PC-3 (cell line): Measurements from ENCODE around the gene PPEF2. TPM values are rescaled to one million over a fixed set of nuclear protein-coding genes. Genes with fewer than 3 reads are reported as not detected.

Experiments
- ATAC-seq: fragments of 200-7000 bp; cut with Tn5 transposase; 2 replicates; pipeline ENCODE4 v1.9.1; 2020; ENCODE audit warnings: mild to moderate bottlenecking, moderate library complexity
- BruUV-seq: library from RNA; stranded (reverse); fragments of 400-500 nt; replicated peaks from 2 replicates; lab custom pipeline; 2021; lab: Mats Ljungman, UMichigan
- CTCF ChIA-PET: fragments of 300-600 bp; sonication (Branson Sonifier 250); formaldehyde crosslinking; loops from one replicate; lab custom pipeline; 2022; ENCODE audit warnings: antibody characterized with exemption; lab: Charles Lee
- POLR2A ChIA-PET: fragments of 300-600 bp; sonication (Branson Sonifier 250); formaldehyde crosslinking; loops from one replicate; lab custom pipeline; 2022; ENCODE audit warnings: antibody characterized with exemption; ENCODE audit not compliant: unreplicated experiment; lab: Charles Lee
- DNase-seq: peaks from one replicate; pipeline ENCODE4 v3.0.0-alpha.2; 2015
- H2AFZ ChIP-seq: fragments of 300-600 bp; sonication (generic); 2 replicates; pipeline ENCODE4 v1.6.0; 2016; ENCODE audit warnings: antibody characterized with exemption, low read length
- H3F3A ChIP-seq: fragments of 300-600 bp; sonication (generic); one replicate; pipeline ENCODE4 v1.6.0; 2017; ENCODE audit warnings: antibody characterized with exemption, low read length, control low read depth, mild to moderate bottlenecking; ENCODE audit not compliant: unreplicated experiment
- H3K27ac ChIP-seq: fragments of 300-600 bp; sonication (generic); 2 replicates; pipeline ENCODE4 v1.5.1; 2016; ENCODE audit warnings: mild to moderate bottlenecking, low read length
- H3K27me3 ChIP-seq: fragments of 300-600 bp; sonication (generic); 2 replicates; pipeline ENCODE4 v1.6.1; 2016; ENCODE audit warnings: low read length, mixed read lengths
- H3K36me3 ChIP-seq: fragments of 300-600 bp; sonication (generic); 2 replicates; pipeline ENCODE4 v1.6.1; 2016; ENCODE audit warnings: low read depth, mixed run types, low read length, mixed read lengths
- H3K4me1 ChIP-seq: fragments of 300-600 bp; sonication (generic); 2 replicates; pipeline ENCODE4 v1.5.1; 2016; ENCODE audit warnings: low read length; ENCODE audit not compliant: insufficient read depth
- H3K4me2 ChIP-seq: fragments of 300-600 bp; sonication (generic); 2 replicates; pipeline ENCODE4 v1.6.0; 2016; ENCODE audit warnings: low read length
- H3K4me3 ChIP-seq: fragments of 300-600 bp; sonication (generic); 2 replicates; pipeline ENCODE4 v1.5.1; 2016; ENCODE audit warnings: mild to moderate bottlenecking, low read length, mixed read lengths
- H3K79me2 ChIP-seq: fragments of 300-600 bp; sonication (generic); 2 replicates; pipeline ENCODE4 v1.6.1; 2017; ENCODE audit warnings: low read length, mixed read lengths
- H3K9ac ChIP-seq: fragments of 300-600 bp; sonication (generic); 2 replicates; pipeline ENCODE4 v1.6.0; 2016; ENCODE audit warnings: mild to moderate bottlenecking, low read length
- H3K9me2 ChIP-seq: fragments of 300-600 bp; sonication (generic); replicated peaks from 2 replicates; pipeline ENCODE4 v1.6.1; 2016; ENCODE audit warnings: mixed run types, low read length, mixed read lengths
- H3K9me3 ChIP-seq: fragments of 300-600 bp; sonication (generic); 2 replicates; pipeline ENCODE4 v1.6.1; 2016; ENCODE audit warnings: low read length, mixed read lengths
- H4K20me1 ChIP-seq: fragments of 300-600 bp; sonication (generic); 2 replicates; pipeline ENCODE4 v1.6.1; 2016; ENCODE audit warnings: low read length, mixed read lengths
- CTCF ChIP-seq: fragments of 300-600 bp; sonication (generic); conservative IDR thresholded peaks from 2 replicates; pipeline ENCODE4 v1.5.1; 2017; ENCODE audit warnings: antibody characterized with exemption, low read depth, mild to moderate bottlenecking, low read length
- EZH2 ChIP-seq: fragments of 300-600 bp; sonication (generic); IDR thresholded peaks from one replicate; pipeline ENCODE4 v1.6.1; 2017; ENCODE audit warnings: antibody characterized with exemption, mild to moderate bottlenecking, low read length; ENCODE audit not compliant: unreplicated experiment
- EZH2phosphoT487 ChIP-seq: fragments of 300-600 bp; sonication (generic); IDR thresholded peaks from 2 replicates; pipeline ENCODE4 v1.6.1; 2018; ENCODE audit warnings: mild to moderate bottlenecking, antibody characterized with exemption, low read length, borderline replicate concordance
- intact Hi-C: fragments of 100-400 bp; cut with micrococcal nuclease; formaldehyde crosslinking; loops from 2 replicates; pipeline ENCODE4 v1.9.0; 2023
- total RNA-seq: library from RNA; depleted of rRNA; stranded (reverse); fragments of >200 nt; gene quantifications from 2 replicates; pipeline ENCODE4 v1.2.3, GENCODE V29; 2014

Gene PPEF2
- total RNA-seq, 1 experiment from 2014 or later, result 0.04 TPM

GRCh38 chr4:75876218-75876617 is 26.0 kb downstream of the PPEF2 start:
- H3K27ac ChIP-seq, result no peak overlapping the region
- CTCF ChIA-PET, result no interaction called here
- BruUV-seq, result no TSS peak

DNA sequence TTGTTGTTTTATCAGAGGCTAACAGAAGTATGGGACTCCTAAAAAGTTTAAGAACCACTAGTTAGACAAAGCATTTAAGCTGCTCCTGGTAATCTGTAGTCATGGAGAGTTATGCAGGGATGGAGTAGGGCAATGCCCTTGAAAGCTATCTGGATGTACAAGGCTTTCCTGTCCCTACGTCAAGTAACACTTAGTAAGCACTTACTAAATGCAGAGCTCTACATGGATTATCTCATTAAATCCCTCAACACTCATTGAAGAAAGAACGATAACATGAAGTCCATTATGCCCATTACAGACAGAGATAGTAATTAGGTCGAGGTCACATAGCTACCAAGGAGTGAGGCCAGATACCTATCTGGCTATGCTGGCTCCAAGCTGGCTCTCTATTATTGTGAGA is 33.2 kb downstream of the PPEF2 start:
- H3K4me2 ChIP-seq, result no peak overlapping the region
- no TSS peak for BruUV-seq
- H3K27me3 ChIP-seq, result no peaks in the 10 kb centered on the region
- H3K9ac ChIP-seq, result no peak overlapping the region
- DNase-seq (no peak), ATAC-seq (no peak)
- no peaks in the 10 kb centered on the region for H3K36me3 ChIP-seq
- H3K4me1 ChIP-seq, result no peaks in the 10 kb centered on the region
- no peaks in the 10 kb centered on the region for H3K9me3 ChIP-seq
- H2AFZ ChIP-seq, result no peak overlapping the region
- intact Hi-C loops, result no loop called here
- H4K20me1 ChIP-seq, result no peaks in the 10 kb centered on the region
- CTCF ChIA-PET, result no interaction called here
- no peaks in the 10 kb centered on the region for H3F3A ChIP-seq
- no peak overlapping the region for H3K4me3 ChIP-seq
- no peaks in the 10 kb centered on the region for H3K9me2 ChIP-seq
- POLR2A ChIA-PET, result no interaction called here
- H3K27ac ChIP-seq, result no peak overlapping the region
- TF ChIP-seq EZH2 (no peak), CTCF (no peak)
- H3K79me2 ChIP-seq, result no peaks in the 10 kb centered on the region

More at GRCh38 chr4:75876218-75876617, 26.0 kb downstream of the PPEF2 start:
- no peaks in the 10 kb centered on the region for H3K4me1 ChIP-seq
- no peak for DNase-seq
- no peaks in the 10 kb centered on the region for H4K20me1 ChIP-seq
- H3K9ac ChIP-seq, result no peak overlapping the region
- no peaks in the 10 kb centered on the region for H3K79me2 ChIP-seq
- TF ChIP-seq EZH2, result no peak
- TF ChIP-seq CTCF, result no peak
- TF ChIP-seq EZH2phosphoT487, result no peak
- no peaks in the 10 kb centered on the region for H3F3A ChIP-seq
- ATAC-seq, result no peak
- H3K4me2 ChIP-seq, result no peak overlapping the region
- POLR2A ChIA-PET, result no interaction called here
- peaks cover 18% of the 10 kb centered on the region for H3K27me3 ChIP-seq
- H3K9me3 ChIP-seq, result no peaks in the 10 kb centered on the region
- H3K9me2 ChIP-seq, result no peaks in the 10 kb centered on the region
- intact Hi-C loops, result no loop called here
- no peak overlapping the region for H3K4me3 ChIP-seq
- H3K36me3 ChIP-seq, result no peaks in the 10 kb centered on the region
- H2AFZ ChIP-seq, result no peak overlapping the region

- Histone ChIP-seq H3K9me2 (no peaks in the 10 kb centered on the region), H3K9ac (no peak overlapping the region), H2AFZ (no peak overlapping the region), H3K9me3 (no peaks in the 10 kb centered on the region), H3K27me3 (no peaks in the 10 kb centered on the region), H3K4me3 (no peak overlapping the region), H3F3A (no peaks in the 10 kb centered on the region), H4K20me1 (no peaks in the 10 kb centered on the region), H3K4me2 (no peak overlapping the region), H3K36me3 (no peaks in the 10 kb centered on the region), H3K79me2 (no peaks in the 10 kb centered on the region), H3K4me1 (no peaks in the 10 kb centered on the region), H3K27ac (no peak overlapping the region)
- ChIA-PET POLR2A (no interaction called here), CTCF (no interaction called here)
- DNase-seq, result no peak
- TF ChIP-seq EZH2, result no peak
- no peak for TF ChIP-seq EZH2phosphoT487
- no peak for TF ChIP-seq CTCF
- intact Hi-C loops, result no loop called here
- BruUV-seq, result no TSS peak
- no peak for ATAC-seq
Observed at GRCh38 chr4:75867130-75867529, 35.1 kb downstream of the PPEF2 start.
